Measurements from ENCODE around the gene PCDHGB6. TPM values are rescaled to one million over a fixed set of nuclear protein-coding genes. Genes with fewer than 3 reads are reported as not detected.
A peak's percentile ranks its signal among the peaks of the same experiment; 100 is the strongest.

The PCDHGB6 gene
- total and polyA plus RNA-seq, 9 of the 15 experiments (the other 6 are each of a cell fraction or from before 2014, with no cell fraction given): 0.01 to 0.11 (median 0.07) TPM; not detected in 1

DNA sequence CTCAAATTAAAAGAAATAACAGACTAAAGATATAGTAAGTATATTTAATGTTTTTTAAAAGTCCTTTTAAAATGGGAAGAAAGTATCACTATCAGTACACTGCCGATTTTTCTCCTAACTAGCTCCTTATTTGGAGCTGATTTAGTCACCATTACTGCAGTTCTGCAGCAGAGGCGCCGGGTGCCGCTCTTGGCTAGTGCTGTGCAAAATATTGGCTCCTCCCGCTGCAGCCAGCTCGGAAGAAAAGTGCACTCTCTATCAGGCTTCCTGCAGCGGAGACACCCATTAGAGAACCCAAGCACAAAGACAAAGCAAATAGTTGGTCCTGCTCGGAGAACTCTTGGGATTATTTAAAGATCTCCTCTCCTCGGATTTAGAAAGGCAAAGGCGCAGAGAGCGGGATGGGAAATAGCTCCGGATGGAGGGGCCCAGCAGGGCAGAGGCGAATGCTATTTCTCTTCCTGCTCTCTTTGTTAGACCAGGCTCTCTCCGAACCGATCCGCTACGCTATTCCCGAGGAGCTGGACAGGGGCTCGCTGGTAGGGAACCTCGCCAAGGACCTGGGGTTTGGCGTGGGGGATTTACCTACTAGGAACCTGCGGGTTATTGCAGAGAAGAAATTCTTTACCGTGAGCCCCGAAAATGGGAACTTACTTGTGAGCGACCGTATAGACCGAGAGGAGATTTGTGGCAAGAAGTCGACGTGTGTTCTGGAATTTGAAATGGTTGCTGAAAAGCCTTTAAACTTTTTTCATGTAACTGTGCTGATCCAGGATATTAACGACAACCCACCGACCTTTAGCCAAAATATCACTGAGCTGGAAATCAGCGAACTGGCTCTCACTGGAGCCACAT is 37.6 kb upstream of the PCDHGB6 start, which contains the start of gene PCDHGB3:
Gene PCDHGB3, plus strand, starts transcription at position 249 of the 855 bp plus-strand sequence. Its CDS starts 153 bp downstream, at position 402.
- ChIA-PET POLR2A (interaction anchor here (0.6 to 1.2 kb wide), 4 partner anchors 21 to 188 kb away, joined by 3 to 4 read pairs (median 4); partner anchors contain the start of gene TAF7), CTCF (ENCODE audit: low intra/inter-chr PET ratio) (interaction anchor here (0.5 to 0.8 kb wide), 3 partner anchors 154 to 773 kb away, joined by 3 to 5 read pairs (median 4); no protein-coding TSS in a partner anchor)
- BruUV-seq (replicated peaks): no TSS peak
- Histone ChIP-seq H3K36me3 (ENCODE audit: control insufficient read depth, insufficient read depth, low read length) (no peaks in the 10 kb centered on the region), H2AFZ (ENCODE audit: low read depth, low read length) (peak within 1 kb of the TSS; percentile 62; the same call in 1 of the 2 replicates), H4K20me1 (replicated peaks; ENCODE audit: control insufficient read depth, insufficient read depth, low read length) (no peaks in the 10 kb centered on the region), H3K79me2 (ENCODE audit: control insufficient read depth, insufficient read depth, low read length) (no peaks in the 10 kb centered on the region), H3K9me3 (replicated peaks; ENCODE audit: control insufficient read depth, insufficient read depth, low read depth, low read length) (no peaks in the 10 kb centered on the region), H3K27ac (ENCODE audit: extremely low read depth, low read depth, low read length) (no peak within 1 kb of the TSS), H3K27me3 (ENCODE audit: control insufficient read depth in 2 of 2, insufficient read depth in 2 of 2, low read length in 2 of 2) (peaks cover 15 to 47% of the 10 kb centered on the region in 2 experiments), H3K4me1 (replicated peaks in 1 of 2; ENCODE audit: control insufficient read depth in 2 of 2, insufficient read depth in 2 of 2, low read length in 2 of 2) (peaks cover 0 to 14% of the 10 kb centered on the region in 2 experiments; a peak in 1 of 5 replicates), H3K9ac (ENCODE audit: insufficient read depth in 1 of 2, low read depth in 2 of 2, low read length in 2 of 2) (no peak within 1 kb of the TSS), H3K9me1 (ENCODE audit: control insufficient read depth, insufficient read depth, low read length) (no peaks in the 10 kb centered on the region), H3K4me3 (peak within 1 kb of the TSS; percentile 27), H3K4me2 (ENCODE audit: insufficient read depth, low read length) (no peak within 1 kb of the TSS; the same call in none of the 2 replicates)
- peak; percentile 98 for ATAC-seq
- DNase-seq (ENCODE audit: extremely low read depth in 1 of 4, low spot score in 3 of 4): peak in 3 of 4 experiments; percentile 21 to 56 (median 42)
- intact Hi-C loops (cut with micrococcal nuclease) (loop anchor here (5.0 kb wide), 1 partner anchor 43 kb away; no protein-coding TSS in a partner anchor), in situ Hi-C loops (cut with MboI) (no loop called here)
- 2% methylated on average over 32 of the region's 32 CpGs for WGBS (ENCODE audit: insufficient coverage, low coverage, missing lambda C conversion rate)
- peak; percentile 67 for FAIRE-seq
- TF ChIP-seq NFXL1 (CRISPR knock-in tag; IDR thresholded peaks at IDR 0.05) (no peak), DDX20 (tag; IDR thresholded peaks at IDR 0.05; ENCODE audit: low read depth) (no peak), TCF7 (IDR thresholded peaks at IDR 0.05; ENCODE audit: borderline replicate concordance) (no peak), ZNF445 (CRISPR knock-in tag; IDR thresholded peaks at IDR 0.05; ENCODE audit: low read depth) (no peak), ETS2 (tag; IDR thresholded peaks at IDR 0.05; ENCODE audit: borderline replicate concordance, poor library complexity, severe bottlenecking) (no peak), ZNF354B (CRISPR knock-in tag; IDR thresholded peaks at IDR 0.05) (no peak), MYC (IDR thresholded peaks at IDR 0.05; ENCODE audit: low read depth, low read length) (no peak), MYC (CRISPR knock-in tag; IDR thresholded peaks at IDR 0.05; ENCODE audit: borderline replicate concordance, low read depth) (no peak), ZBTB7A (IDR thresholded peaks at IDR 0.05; ENCODE audit: borderline replicate concordance, control insufficient read depth, low read depth, low read length) (no peak), ZNF551 (CRISPR knock-in tag; IDR thresholded peaks at IDR 0.05) (no peak), ZNF644 (tag; IDR thresholded peaks at IDR 0.05; ENCODE audit: low read depth) (no peak), SMARCA4 (IDR thresholded peaks at IDR 0.05) (no peak), ZSCAN29 (IDR thresholded peaks at IDR 0.05) (peak; percentile 69), PHF21A (IDR thresholded peaks at IDR 0.05; ENCODE audit: borderline replicate concordance, low read depth) (no peak), RAD21 (CRISPR knock-in tag; conservative IDR thresholded peaks at IDR 0.05 in 1 of 2, IDR thresholded peaks at IDR 0.05 in 1 of 2) (peak; percentile 48 to 55), ARID2 (IDR thresholded peaks at IDR 0.05) (no peak), POLR2AphosphoS5 (IDR thresholded peaks at IDR 0.05; ENCODE audit: control insufficient read depth, insufficient read depth, low read depth, low read length) (no peak), ZNF77 (CRISPR knock-in tag; IDR thresholded peaks at IDR 0.05) (no peak), SMC3 (conservative IDR thresholded peaks at IDR 0.05; ENCODE audit: insufficient read depth, low read depth, low read length) (peak; percentile 40; the same call in 1 of the 2 replicates), HDAC6 (IDR thresholded peaks at IDR 0.05; ENCODE audit: low read depth, low read length) (no peak)
- TF ChIP-seq, protein P1, sequence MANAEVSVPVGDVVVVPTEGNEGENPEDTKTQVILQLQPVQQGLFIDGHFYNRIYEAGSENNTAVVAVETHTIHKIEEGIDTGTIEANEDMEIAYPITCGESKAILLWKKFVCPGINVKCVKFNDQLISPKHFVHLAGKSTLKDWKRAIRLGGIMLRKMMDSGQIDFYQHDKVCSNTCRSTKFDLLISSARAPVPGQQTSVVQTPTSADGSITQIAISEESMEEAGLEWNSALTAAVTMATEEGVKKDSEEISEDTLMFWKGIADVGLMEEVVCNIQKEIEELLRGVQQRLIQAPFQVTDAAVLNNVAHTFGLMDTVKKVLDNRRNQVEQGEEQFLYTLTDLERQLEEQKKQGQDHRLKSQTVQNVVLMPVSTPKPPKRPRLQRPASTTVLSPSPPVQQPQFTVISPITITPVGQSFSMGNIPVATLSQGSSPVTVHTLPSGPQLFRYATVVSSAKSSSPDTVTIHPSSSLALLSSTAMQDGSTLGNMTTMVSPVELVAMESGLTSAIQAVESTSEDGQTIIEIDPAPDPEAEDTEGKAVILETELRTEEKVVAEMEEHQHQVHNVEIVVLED (CRISPR knock-in tag; IDR thresholded peaks at IDR 0.05): no peak
- TF ChIP-seq, protein P2, sequence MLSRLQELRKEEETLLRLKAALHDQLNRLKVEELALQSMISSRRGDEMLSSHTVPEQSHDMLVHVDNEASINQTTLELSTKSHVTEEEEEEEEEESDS (CRISPR knock-in tag; IDR thresholded peaks at IDR 0.05): no peak

All from K562 (cell line).